Measurements from ENCODE around the gene AKT1. TPM values are rescaled to one million over a fixed set of nuclear protein-coding genes. Genes with fewer than 3 reads are reported as not detected.

Gene AKT1
- total and polyA plus RNA-seq, 2 of the 13 experiments (the other 11 are each of a cell fraction or from before 2014, with no cell fraction given), result 96.2 to 116 TPM

DNA sequence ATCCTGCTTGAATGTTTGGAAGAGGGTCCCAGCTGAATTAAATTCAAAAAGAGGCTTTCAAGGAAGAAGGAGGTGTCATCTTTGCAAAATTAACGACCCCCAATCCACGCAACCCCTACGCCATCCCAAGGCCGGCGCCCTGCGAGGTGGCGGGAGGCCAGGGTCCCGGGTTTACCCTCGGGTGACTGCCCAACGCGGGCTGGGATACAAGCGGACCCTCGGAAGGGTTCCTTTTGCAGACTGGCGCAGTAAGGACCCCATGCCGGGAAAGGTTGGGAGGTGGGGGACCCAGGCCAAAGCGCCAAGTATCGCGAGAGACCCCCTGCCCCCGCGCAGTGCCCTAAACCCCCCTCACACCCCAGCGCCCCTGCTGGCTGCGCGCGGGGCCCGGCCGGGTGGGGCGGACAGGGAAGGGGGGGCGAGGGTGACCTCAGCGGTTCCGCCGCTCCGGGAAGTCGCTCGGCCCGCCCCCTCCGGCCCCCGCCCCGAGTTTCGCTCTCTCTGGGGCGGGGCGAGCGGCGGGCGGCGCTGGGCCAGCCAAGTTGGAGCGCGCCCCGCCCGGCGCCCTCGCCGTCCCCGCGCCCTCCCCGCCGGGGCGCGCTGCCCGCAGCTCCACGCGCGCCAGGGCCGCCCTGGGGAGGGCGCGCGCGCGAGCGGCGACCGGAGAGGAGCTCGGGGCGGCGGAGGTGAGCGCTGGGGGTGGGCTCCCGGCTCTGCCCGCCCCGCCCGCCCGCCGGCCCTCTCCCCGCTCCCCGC lies 4.6 kb upstream of the AKT1 start (continued):
- TF ChIP-seq, protein P1, sequence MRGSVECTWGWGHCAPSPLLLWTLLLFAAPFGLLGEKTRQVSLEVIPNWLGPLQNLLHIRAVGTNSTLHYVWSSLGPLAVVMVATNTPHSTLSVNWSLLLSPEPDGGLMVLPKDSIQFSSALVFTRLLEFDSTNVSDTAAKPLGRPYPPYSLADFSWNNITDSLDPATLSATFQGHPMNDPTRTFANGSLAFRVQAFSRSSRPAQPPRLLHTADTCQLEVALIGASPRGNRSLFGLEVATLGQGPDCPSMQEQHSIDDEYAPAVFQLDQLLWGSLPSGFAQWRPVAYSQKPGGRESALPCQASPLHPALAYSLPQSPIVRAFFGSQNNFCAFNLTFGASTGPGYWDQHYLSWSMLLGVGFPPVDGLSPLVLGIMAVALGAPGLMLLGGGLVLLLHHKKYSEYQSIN (CRISPR knock-in tag; IDR thresholded peaks at IDR 0.05; ENCODE audit: borderline replicate concordance), result no peak
- TF ChIP-seq, protein P2, sequence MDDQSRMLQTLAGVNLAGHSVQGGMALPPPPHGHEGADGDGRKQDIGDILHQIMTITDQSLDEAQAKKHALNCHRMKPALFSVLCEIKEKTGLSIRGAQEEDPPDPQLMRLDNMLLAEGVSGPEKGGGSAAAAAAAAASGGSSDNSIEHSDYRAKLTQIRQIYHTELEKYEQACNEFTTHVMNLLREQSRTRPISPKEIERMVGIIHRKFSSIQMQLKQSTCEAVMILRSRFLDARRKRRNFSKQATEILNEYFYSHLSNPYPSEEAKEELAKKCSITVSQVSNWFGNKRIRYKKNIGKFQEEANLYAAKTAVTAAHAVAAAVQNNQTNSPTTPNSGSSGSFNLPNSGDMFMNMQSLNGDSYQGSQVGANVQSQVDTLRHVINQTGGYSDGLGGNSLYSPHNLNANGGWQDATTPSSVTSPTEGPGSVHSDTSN (CRISPR knock-in tag; IDR thresholded peaks at IDR 0.05; ENCODE audit: borderline replicate concordance), result no peak
- no peak for TF ChIP-seq ATAD3A (CRISPR knock-in tag; IDR thresholded peaks at IDR 0.05)
- peak; percentile 49 for TF ChIP-seq FOSL2 (CRISPR knock-in tag; IDR thresholded peaks at IDR 0.05)
- TF ChIP-seq MXI1 (IDR thresholded peaks at IDR 0.05; ENCODE audit: borderline replicate concordance, low read depth, low read length), result 0 out of 3 replicates have a peak, but pooled peaks have one; percentile 13
- TF ChIP-seq NCOR1 (IDR thresholded peaks at IDR 0.05; ENCODE audit: borderline replicate concordance, low read length), result no peak
- no peak for TF ChIP-seq HMGA1 (CRISPR knock-in tag; conservative IDR thresholded peaks at IDR 0.05)
- TF ChIP-seq, protein P3, sequence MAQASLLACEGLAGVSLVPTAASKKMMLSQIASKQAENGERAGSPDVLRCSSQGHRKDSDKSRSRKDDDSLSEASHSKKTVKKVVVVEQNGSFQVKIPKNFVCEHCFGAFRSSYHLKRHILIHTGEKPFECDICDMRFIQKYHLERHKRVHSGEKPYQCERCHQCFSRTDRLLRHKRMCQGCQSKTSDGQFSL (CRISPR knock-in tag; IDR thresholded peaks at IDR 0.05), result peak; percentile 87
- 0 out of 2 replicates have a peak, but pooled peaks have one; percentile 39 for TF ChIP-seq ARNTL (CRISPR knock-in tag; IDR thresholded peaks at IDR 0.05)
- TF ChIP-seq, protein P4, sequence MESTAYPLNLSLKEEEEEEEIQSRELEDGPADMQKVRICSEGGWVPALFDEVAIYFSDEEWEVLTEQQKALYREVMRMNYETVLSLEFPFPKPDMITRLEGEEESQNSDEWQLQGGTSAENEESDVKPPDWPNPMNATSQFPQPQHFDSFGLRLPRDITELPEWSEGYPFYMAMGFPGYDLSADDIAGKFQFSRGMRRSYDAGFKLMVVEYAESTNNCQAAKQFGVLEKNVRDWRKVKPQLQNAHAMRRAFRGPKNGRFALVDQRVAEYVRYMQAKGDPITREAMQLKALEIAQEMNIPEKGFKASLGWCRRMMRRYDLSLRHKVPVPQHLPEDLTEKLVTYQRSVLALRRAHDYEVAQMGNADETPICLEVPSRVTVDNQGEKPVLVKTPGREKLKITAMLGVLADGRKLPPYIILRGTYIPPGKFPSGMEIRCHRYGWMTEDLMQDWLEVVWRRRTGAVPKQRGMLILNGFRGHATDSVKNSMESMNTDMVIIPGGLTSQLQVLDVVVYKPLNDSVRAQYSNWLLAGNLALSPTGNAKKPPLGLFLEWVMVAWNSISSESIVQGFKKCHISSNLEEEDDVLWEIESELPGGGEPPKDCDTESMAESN (CRISPR knock-in tag; conservative IDR thresholded peaks at IDR 0.05), result no peak
- TF ChIP-seq, protein P5, sequence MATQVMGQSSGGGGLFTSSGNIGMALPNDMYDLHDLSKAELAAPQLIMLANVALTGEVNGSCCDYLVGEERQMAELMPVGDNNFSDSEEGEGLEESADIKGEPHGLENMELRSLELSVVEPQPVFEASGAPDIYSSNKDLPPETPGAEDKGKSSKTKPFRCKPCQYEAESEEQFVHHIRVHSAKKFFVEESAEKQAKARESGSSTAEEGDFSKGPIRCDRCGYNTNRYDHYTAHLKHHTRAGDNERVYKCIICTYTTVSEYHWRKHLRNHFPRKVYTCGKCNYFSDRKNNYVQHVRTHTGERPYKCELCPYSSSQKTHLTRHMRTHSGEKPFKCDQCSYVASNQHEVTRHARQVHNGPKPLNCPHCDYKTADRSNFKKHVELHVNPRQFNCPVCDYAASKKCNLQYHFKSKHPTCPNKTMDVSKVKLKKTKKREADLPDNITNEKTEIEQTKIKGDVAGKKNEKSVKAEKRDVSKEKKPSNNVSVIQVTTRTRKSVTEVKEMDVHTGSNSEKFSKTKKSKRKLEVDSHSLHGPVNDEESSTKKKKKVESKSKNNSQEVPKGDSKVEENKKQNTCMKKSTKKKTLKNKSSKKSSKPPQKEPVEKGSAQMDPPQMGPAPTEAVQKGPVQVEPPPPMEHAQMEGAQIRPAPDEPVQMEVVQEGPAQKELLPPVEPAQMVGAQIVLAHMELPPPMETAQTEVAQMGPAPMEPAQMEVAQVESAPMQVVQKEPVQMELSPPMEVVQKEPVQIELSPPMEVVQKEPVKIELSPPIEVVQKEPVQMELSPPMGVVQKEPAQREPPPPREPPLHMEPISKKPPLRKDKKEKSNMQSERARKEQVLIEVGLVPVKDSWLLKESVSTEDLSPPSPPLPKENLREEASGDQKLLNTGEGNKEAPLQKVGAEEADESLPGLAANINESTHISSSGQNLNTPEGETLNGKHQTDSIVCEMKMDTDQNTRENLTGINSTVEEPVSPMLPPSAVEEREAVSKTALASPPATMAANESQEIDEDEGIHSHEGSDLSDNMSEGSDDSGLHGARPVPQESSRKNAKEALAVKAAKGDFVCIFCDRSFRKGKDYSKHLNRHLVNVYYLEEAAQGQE (IDR thresholded peaks at IDR 0.05; ENCODE audit: borderline replicate concordance in 1 of 2, low read depth in 1 of 2, low read length in 2 of 2), result peak in 1 of 2 experiments; percentile 17; a peak in 1 of 4 replicates
- TF ChIP-seq, protein P6, sequence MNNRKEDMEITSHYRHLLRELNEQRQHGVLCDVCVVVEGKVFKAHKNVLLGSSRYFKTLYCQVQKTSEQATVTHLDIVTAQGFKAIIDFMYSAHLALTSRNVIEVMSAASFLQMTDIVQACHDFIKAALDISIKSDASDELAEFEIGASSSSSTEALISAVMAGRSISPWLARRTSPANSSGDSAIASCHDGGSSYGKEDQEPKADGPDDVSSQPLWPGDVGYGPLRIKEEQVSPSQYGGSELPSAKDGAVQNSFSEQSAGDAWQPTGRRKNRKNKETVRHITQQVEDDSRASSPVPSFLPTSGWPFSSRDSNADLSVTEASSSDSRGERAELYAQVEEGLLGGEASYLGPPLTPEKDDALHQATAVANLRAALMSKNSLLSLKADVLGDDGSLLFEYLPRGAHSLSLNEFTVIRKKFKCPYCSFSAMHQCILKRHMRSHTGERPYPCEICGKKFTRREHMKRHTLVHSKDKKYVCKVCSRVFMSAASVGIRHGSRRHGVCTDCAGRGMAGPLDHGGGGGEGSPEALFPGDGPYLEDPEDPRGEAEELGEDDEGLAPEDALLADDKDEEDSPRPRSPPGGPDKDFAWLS (CRISPR knock-in tag; IDR thresholded peaks at IDR 0.05; ENCODE audit: borderline replicate concordance), result no peak
- peak; percentile 39; the same call in 1 of the 2 replicates for TF ChIP-seq TAF1 (CRISPR knock-in tag; IDR thresholded peaks at IDR 0.05)
- TF ChIP-seq, protein P7, sequence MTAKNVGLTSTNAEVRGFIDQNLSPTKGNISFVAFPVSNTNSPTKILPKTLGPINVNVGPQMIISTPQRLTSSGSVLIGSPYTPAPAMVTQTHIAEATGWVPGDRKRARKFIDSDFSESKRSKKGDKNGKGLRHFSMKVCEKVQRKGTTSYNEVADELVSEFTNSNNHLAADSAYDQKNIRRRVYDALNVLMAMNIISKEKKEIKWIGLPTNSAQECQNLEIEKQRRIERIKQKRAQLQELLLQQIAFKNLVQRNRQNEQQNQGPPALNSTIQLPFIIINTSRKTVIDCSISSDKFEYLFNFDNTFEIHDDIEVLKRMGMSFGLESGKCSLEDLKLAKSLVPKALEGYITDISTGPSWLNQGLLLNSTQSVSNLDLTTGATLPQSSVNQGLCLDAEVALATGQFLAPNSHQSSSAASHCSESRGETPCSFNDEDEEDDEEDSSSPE (CRISPR knock-in tag; IDR thresholded peaks at IDR 0.05), result peak; percentile 48; the same call in 1 of the 2 replicates
- TF ChIP-seq EP300 (IDR thresholded peaks at IDR 0.05; ENCODE audit: low read depth in 2 of 2, low read length in 2 of 2), result 0 out of 4 replicates have a peak, but pooled peaks of 1 of the 2 experiments have one; percentile 34
- TF ChIP-seq EP300 (CRISPR knock-in tag; IDR thresholded peaks at IDR 0.05; ENCODE audit: borderline replicate concordance), result no peak
